Renal cortex interstitium (tissue), 11 donors: ENCODE results near the gene STON1. TPM values are rescaled to one million over a fixed set of nuclear protein-coding genes. Genes with fewer than 3 reads are reported as not detected.
"Not testable (repeated sequence)": the region's sequence is repeated elsewhere in the genome, so short reads cannot be mapped to it uniquely, and the experiment has no call there.

Experiments
- DNase-seq, 11 donors: peaks; one replicate each; pipeline ENCODE4 v3.0.0-alpha.2; 2013; ENCODE audit warnings: low read depth in 9 of 11, low spot score in 4 of 11; ENCODE audit errors: extremely low read depth in 1 of 11
- polyA plus RNA-seq, 3 donors: library from polyadenylated mRNA; unstranded; fragments of 120-200 nt; gene quantifications; one replicate each; pipeline ENCODE4 v1.2.1, GENCODE V29; 2013; ENCODE audit not compliant: insufficient read length in 3 of 3

STON1 gene
- polyA plus RNA-seq, 3 donors: 31.6 to 34.5 (median 33.1) TPM

DNA sequence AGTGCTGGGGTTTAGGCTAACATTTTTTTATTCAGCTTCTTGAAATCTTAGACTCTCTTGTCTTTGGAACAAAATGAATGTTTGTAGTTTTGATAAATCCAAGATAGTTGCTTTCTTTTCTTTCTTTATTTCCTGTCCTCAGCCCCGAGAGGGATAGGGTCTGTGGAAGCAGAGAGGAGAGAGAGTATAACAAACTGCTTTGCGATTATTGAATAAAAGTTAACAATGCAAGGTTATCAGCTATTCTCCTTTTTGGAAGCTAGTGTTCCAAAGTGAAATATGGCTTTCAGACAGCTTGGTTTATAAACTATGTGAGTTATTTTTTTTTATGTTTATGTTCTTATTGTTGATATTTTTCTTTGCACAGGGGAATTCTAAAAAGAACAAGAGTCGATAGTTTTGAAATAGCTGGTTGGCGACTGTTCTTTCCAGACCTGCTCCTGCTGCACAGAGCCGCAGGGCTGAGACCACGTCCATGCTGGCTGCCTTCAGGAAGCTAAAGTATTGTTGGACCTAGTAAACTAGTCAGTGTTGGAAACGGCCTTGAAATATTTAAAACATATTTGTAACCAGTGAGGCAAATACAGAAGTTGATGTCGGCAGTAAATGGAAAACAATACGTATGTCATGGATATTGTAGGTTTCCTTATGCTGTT is 15.5 kb upstream of the STON1 start:
- DNase-seq: no peak

DNA sequence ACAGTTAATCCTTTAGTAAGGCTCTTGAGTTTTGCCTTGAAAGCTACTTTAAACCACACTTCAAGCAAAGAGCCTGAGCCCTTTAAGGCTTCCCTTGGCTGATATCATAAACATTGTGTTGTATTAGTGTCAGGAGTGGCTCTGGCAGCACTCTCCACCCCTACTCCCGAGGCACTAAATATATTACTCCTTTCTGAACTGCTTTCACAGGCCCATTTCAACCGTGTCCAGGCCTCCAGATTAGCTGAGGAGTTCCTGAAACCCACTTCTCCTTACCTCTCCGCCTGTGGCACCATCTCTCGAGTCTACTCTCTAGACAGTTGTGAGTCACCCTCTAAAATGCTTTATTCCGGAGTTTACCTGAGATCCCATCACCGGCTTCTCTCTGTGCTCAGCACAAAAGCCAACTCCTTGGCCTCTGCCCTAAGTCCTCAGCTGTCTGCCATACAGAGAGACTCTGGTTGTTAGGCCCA is 14.4 kb upstream of the STON1 start:
- no peak for DNase-seq

GRCh38 chr2:48519593-48519992 is 10.4 kb upstream of the STON1 start:
- DNase-seq: no peak

DNA sequence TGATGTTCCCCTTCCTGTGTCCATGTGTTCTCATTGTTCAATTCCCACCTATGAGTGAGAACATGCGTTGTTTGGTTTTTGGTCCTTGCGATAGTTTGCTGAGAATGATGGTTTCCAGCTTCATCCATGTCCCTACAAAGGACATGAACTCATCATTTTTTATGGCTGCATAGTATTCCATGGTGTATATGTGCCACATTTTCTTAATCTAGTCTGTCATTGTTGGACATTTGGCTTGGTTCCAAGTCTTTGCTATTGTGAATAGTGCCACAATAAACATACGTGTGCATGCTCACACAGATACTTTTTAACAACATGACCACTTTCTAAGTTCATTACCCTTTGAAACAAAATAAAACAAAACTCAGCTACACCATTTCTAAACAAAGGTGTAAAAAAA is 5.2 kb upstream of the STON1 start:
- DNase-seq: not testable (repeated sequence)

DNA sequence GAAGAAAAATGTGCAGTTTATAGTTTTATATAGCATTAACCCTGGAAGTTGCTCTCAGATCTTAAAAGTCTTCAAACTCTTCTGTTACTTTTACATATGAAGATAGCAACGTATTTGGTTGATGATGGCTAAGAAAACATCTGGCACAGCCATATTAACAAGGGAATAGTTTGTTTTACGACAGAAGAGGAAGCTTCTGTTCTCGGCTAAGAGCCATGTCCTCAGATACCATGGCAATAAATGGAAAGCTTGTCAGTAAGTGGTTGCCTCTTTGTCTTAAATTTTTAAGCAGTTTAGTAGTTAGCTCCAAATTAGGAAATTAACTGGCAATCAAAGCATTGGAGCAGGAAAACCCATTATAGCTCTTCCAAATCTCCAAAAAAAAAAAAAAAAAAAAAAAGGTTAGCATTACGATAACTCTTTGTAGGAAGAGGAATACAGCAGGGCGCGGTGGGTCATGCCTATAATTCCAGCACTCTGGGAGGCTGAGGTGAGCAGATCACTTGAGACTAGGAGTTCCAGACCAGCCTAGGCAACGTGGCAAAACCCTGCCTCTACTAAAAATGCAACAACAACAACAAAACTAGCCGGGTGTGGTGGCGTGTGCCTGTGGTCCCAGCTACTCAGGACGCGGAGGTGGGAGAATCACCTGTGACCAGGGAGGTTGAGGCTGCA is 4.5 kb upstream of the STON1 start:
- no peak for DNase-seq

GRCh38 chr2:48527226-48527885 is 2.6 kb upstream of the STON1 start:
- DNase-seq: no peak

DNA sequence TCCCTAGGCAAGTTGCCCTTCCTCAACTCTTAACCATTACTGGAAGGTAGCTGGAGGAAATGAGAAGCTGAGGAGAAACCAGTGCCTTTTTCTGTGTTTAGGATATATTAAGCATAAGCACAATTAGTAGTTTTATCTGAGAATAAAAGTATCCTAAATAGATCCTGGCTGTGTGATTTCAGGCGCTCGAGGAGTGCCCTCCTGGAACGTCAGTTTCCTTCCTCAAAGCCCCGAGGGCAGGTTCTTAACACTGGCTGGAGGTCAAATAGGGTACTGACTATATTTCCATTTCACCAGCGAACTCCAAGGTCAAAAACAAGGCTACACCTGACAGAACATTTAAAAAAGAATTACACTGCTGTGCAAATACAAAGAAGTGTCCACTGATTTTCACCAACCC is 1.5 kb upstream of the STON1 start:
- no peak for DNase-seq

GRCh38 chr2:48529194-48529593 is 760 bp upstream of the STON1 start:
- DNase-seq: no peak

DNA sequence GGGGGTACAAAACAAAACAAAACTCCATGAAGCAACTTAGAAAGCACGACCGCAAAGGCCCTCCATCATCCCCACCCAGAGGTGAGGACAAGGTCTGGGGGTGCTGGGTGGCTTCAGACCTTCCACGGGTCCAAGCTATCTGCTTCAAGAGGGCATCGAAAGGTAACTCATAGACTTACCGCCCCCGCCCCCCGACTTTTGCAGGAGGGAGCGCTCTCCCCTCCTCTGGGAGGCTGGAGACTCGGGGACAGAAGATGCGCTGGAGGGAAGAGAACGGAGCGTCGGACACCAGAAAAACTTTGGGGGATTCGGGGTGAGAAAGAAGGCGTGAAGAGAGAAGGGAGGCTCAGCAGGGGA is 300 bp upstream of the STON1 start:
- DNase-seq: no peak

- DNase-seq: peak in 7 of 11 donors; percentile 35 to 77 (median 52)
Measured at GRCh38 chr2:48531141-48531648, 1.2 kb downstream of the STON1 start.

GRCh38 chr2:48532174-48532573 is 2.2 kb downstream of the STON1 start:
- DNase-seq: no peak

DNA sequence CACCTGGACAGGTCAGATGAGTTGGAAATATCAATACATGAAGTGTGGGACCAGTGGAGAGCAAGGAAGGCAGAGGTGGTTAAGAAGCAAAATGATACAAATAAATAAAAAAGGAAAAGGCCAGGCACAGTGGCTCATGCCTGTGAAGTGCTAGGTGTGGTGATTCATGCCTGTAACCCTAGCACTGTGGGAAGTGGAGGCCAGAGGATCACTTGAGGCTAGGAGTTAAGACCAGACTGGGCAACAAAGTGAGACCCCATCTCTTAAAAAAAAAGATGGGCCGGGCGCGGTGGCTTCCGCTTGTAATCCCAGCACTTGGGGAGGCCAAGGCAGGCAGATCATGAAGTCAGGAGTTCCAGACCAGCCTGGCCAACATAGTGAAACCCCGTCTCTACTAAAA is 2.9 kb downstream of the STON1 start:
- DNase-seq: no peak

DNA sequence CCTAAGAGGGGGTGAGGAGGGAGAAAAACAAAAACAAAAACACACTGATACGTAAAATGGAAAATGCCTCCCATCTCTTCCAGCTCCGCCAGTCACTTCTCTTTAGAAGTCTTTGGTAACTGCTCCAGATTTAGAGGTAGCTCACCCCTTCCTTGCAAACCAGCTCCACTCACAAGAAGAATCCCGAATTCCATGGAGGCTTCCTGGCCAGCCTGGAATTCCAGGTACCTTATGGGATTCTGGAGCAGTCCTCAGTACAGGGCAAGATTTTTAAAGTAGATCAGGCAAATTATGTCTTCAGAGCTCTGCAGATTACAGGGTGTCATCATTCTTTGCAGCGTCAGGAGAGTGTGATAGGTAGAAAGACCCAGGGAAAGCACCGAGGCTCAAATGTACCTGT is 4.8 kb downstream of the STON1 start:
- DNase-seq: no peak

DNA sequence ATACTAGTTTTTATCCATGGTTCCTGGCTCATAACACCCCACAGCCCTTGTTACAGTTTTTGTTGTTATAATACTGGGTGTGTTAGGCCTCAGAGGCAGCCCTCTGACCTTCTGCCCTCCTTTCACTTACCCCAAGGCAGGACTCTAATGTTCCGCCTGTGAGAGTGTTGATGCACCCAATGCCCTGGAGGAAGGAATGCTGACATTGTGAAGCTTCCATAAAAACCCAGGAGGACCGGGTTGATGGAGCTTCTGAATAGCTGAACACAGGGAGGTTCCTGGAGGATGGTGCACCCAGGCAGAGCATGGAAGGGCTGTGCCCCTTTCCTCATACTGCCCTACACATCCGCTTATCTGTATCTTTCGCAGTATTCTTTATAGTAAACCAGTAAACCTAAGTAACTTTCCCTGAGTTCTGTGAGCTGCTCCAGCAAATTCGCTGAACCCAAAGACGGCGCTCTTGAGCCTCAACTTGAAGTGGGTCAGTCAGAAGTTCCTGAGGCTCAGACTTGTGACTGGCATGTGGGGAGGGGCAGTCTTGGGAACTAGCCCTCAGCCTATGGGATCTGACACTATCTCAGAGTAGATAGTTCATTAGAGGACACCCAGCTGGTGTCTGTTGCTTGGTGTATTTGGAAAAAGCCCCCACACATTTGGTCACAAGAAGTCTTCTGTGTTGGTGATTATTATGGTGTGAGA is 10.4 kb downstream of the STON1 start:
- DNase-seq: no peak

GRCh38 chr2:48541666-48542389 is 11.9 kb downstream of the STON1 start:
- DNase-seq: no peak

DNA sequence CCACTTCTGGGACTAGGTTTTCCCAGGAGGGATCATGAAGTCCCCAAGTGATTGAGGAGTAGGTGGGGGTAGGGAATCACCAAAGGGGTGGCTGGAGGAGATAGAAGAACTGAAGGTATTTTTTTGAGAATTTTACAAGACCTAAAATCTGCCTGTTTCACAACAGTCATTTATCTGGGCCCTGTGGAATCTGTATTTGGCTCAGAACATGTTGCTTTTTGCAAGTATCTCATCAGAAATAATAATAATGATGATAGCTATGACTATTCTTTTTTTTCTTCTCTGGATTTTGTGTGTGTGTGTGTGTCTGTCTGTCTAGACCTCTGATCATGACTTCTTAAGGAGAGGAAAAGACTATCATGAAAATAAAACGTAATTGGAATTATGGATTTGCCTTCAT is 13.9 kb downstream of the STON1 start:
- DNase-seq: no peak

GRCh38 chr2:48545244-48545643 is 15.3 kb downstream of the STON1 start:
- DNase-seq: no peak

- DNase-seq: no peak
Measured at GRCh38 chr2:48548840-48549239, 18.9 kb downstream of the STON1 start.

GRCh38 chr2:48549972-48550371 is 20.0 kb downstream of the STON1 start:
- no peak for DNase-seq
